Measurements from ENCODE around the gene ZEB2.

The ZEB2 gene

DNA sequence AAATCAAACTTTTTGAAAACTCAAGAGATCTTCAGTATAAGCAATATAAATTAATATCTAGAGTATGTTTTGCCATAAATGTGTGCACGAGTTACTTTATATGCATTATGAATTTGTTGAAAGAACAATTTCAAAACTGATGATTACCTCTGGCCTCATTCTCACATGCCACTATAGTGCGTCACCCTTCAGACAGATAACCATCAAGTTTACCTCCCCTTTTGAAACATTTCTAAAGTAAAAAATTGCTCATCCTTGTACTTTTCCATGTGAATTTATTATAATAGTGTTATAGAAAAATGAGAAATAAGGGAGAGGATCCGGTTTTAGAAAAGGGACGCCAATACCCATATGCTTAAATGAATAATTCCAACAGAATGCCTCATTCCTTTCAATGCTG, 38.3 kb downstream of the ZEB2 start:
- TF ChIP-seq SPI1 (IDR thresholded peaks at IDR 0.05; ENCODE audit: borderline replicate concordance, low read depth): no peak
- no peak for TF ChIP-seq GABPA (IDR thresholded peaks at IDR 0.05; ENCODE audit: low read depth)
- TF ChIP-seq, protein P1, sequence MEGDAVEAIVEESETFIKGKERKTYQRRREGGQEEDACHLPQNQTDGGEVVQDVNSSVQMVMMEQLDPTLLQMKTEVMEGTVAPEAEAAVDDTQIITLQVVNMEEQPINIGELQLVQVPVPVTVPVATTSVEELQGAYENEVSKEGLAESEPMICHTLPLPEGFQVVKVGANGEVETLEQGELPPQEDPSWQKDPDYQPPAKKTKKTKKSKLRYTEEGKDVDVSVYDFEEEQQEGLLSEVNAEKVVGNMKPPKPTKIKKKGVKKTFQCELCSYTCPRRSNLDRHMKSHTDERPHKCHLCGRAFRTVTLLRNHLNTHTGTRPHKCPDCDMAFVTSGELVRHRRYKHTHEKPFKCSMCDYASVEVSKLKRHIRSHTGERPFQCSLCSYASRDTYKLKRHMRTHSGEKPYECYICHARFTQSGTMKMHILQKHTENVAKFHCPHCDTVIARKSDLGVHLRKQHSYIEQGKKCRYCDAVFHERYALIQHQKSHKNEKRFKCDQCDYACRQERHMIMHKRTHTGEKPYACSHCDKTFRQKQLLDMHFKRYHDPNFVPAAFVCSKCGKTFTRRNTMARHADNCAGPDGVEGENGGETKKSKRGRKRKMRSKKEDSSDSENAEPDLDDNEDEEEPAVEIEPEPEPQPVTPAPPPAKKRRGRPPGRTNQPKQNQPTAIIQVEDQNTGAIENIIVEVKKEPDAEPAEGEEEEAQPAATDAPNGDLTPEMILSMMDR (IDR thresholded peaks at IDR 0.05; ENCODE audit: insufficient read depth, low read length): no peak
- TF ChIP-seq REST (IDR thresholded peaks at IDR 0.05; ENCODE audit: insufficient replicate concordance, low read depth): no peak
- no peak for TF ChIP-seq POLR2AphosphoS5 (IDR thresholded peaks at IDR 0.05; ENCODE audit: low read depth)
- no peak for DNase-seq (ENCODE audit: low read depth in 1 of 2, low spot score in 1 of 2)
- H3K27ac ChIP-seq (replicated peaks): no peak overlapping the region

GRCh38 chr2:144481109-144481508, 38.8 kb downstream of the ZEB2 start:
- no peak for DNase-seq (ENCODE audit: low read depth in 1 of 2, low spot score in 1 of 2)
- H3K27me3 ChIP-seq (ENCODE audit: insufficient read depth, poor library complexity, severe bottlenecking): no peaks in the 10 kb centered on the region
- no peak for TF ChIP-seq REST (IDR thresholded peaks at IDR 0.05; ENCODE audit: insufficient replicate concordance, low read depth)
- TF ChIP-seq, protein P1 (IDR thresholded peaks at IDR 0.05; ENCODE audit: insufficient read depth, low read length): no peak
- no peak for TF ChIP-seq POLR2AphosphoS5 (IDR thresholded peaks at IDR 0.05; ENCODE audit: low read depth)
- no peak for TF ChIP-seq GABPA (IDR thresholded peaks at IDR 0.05; ENCODE audit: low read depth)
- TF ChIP-seq SPI1 (IDR thresholded peaks at IDR 0.05; ENCODE audit: borderline replicate concordance, low read depth): no peak
- H3K27ac ChIP-seq (replicated peaks): no peak overlapping the region
- H3K4me3 ChIP-seq (replicated peaks; ENCODE audit: insufficient read depth, low read length): no peak overlapping the region

More for the DNA sequence above, 38.3 kb downstream of the ZEB2 start:
- Histone ChIP-seq H3K4me3 (replicated peaks; ENCODE audit: insufficient read depth, low read length) (no peak overlapping the region), H3K27me3 (ENCODE audit: insufficient read depth, poor library complexity, severe bottlenecking) (no peaks in the 10 kb centered on the region)

GRCh38 chr2:144480285-144480684, 39.6 kb downstream of the ZEB2 start:
- Histone ChIP-seq H3K27me3 (ENCODE audit: insufficient read depth, poor library complexity, severe bottlenecking) (no peaks in the 10 kb centered on the region), H3K27ac (replicated peaks) (no peak overlapping the region), H3K4me3 (replicated peaks; ENCODE audit: insufficient read depth, low read length) (no peak overlapping the region)
- no peak for DNase-seq (ENCODE audit: low read depth in 1 of 2, low spot score in 1 of 2)
- TF ChIP-seq REST (IDR thresholded peaks at IDR 0.05; ENCODE audit: insufficient replicate concordance, low read depth) (no peak), GABPA (IDR thresholded peaks at IDR 0.05; ENCODE audit: low read depth) (no peak), POLR2AphosphoS5 (IDR thresholded peaks at IDR 0.05; ENCODE audit: low read depth) (no peak), SPI1 (IDR thresholded peaks at IDR 0.05; ENCODE audit: borderline replicate concordance, low read depth) (no peak)
- TF ChIP-seq, protein P1 (IDR thresholded peaks at IDR 0.05; ENCODE audit: insufficient read depth, low read length): no peak

Measured in HL-60 (cell line).